Mesenchymal stem cell (in vitro differentiated cells and primary cell): ENCODE data around the gene RAB7B.

Source experiments
- DNase-seq: peaks from one replicate; pipeline ENCODE4 v3.0.0-alpha.2; 2013
- H2AFZ ChIP-seq: one replicate; pipeline ENCODE4 v1.6.1; 2013; ENCODE audit warnings: low read depth, mild to moderate bottlenecking, control low read depth, inconsistent platforms, low read length, moderate library complexity
- H2AK5ac ChIP-seq: 2 replicates; pipeline ENCODE4 v1.6.1; 2013; ENCODE audit warnings: low read length, moderate library complexity, mild to moderate bottlenecking, inconsistent platforms; ENCODE audit not compliant: severe bottlenecking
- H2BK120ac ChIP-seq: one replicate; pipeline ENCODE4 v1.6.1; 2013; ENCODE audit warnings: low read depth, mild to moderate bottlenecking, inconsistent platforms, low read length, moderate library complexity
- H2BK12ac ChIP-seq, 2 experiments: one replicate each; pipeline ENCODE4 v1.6.1; 2013; ENCODE audit warnings: inconsistent platforms in 2 of 2, low read length in 2 of 2, mild to moderate bottlenecking in 2 of 2, moderate library complexity in 2 of 2, control low read depth in 1 of 2
- H2BK15ac ChIP-seq: one replicate; pipeline ENCODE4 v1.6.1; 2013; ENCODE audit warnings: mild to moderate bottlenecking, low read depth, inconsistent platforms; ENCODE audit not compliant: poor library complexity, severe bottlenecking
- H2BK5ac ChIP-seq: 2 replicates; pipeline ENCODE4 v1.6.1; 2013; ENCODE audit warnings: low read depth, mild to moderate bottlenecking, low read length, control low read depth, inconsistent platforms; ENCODE audit not compliant: poor library complexity, severe bottlenecking
- H3K14ac ChIP-seq, 2 experiments: one replicate each; pipeline ENCODE4 v1.6.1; 2013; ENCODE audit warnings: inconsistent platforms in 2 of 2, low read length in 2 of 2, control low read depth in 1 of 2, mild to moderate bottlenecking in 1 of 2, moderate library complexity in 1 of 2
- H3K18ac ChIP-seq, 2 experiments: one replicate each; pipeline ENCODE4 v1.6.1; 2013; ENCODE audit warnings: inconsistent platforms in 2 of 2, low read length in 2 of 2, control low read depth in 1 of 2, low read depth in 1 of 2, mild to moderate bottlenecking in 1 of 2
- H3K23ac ChIP-seq, 2 experiments: one replicate each; pipeline ENCODE4 v1.6.1; 2013; ENCODE audit warnings: inconsistent platforms in 2 of 2, low read length in 2 of 2, mild to moderate bottlenecking in 2 of 2, moderate library complexity in 2 of 2, control low read depth in 1 of 2
- H3K27ac ChIP-seq: 2 replicates; pipeline ENCODE4 v1.5.1; 2013; ENCODE audit warnings: mild to moderate bottlenecking, moderate library complexity, low read length, control low read depth, inconsistent platforms; ENCODE audit not compliant: poor library complexity, severe bottlenecking
- H3K27me3 ChIP-seq, 2 experiments: 2 replicates each; pipeline versions ENCODE4 v1.6.1 to v1.7.0; 2013; ENCODE audit warnings: low read length in 2 of 2, mild to moderate bottlenecking in 2 of 2, moderate library complexity in 2 of 2, control low read depth in 1 of 2, inconsistent platforms in 1 of 2; ENCODE audit not compliant: control insufficient read depth in 1 of 2, insufficient read depth in 1 of 2
- H3K36me3 ChIP-seq, 2 experiments: 2 replicates each; pipeline versions ENCODE4 v1.6.1 to v1.7.0; 2013; ENCODE audit warnings: low read length in 2 of 2, control low read depth in 1 of 2, inconsistent platforms in 1 of 2, low read depth in 1 of 2, mild to moderate bottlenecking in 1 of 2; ENCODE audit not compliant: insufficient read depth in 2 of 2, control insufficient read depth in 1 of 2
- H3K4ac ChIP-seq, 2 experiments: one replicate each; pipeline ENCODE4 v1.6.1; 2013; ENCODE audit warnings: inconsistent platforms in 2 of 2, low read length in 2 of 2, mild to moderate bottlenecking in 2 of 2, moderate library complexity in 2 of 2, control low read depth in 1 of 2, low read depth in 1 of 2
- H3K4me1 ChIP-seq: 2 replicates; pipeline ENCODE4 v1.6.1; 2013; ENCODE audit warnings: low read depth, low read length, control low read depth; ENCODE audit not compliant: control insufficient read depth, insufficient read depth
- H3K4me2 ChIP-seq: 2 replicates; pipeline ENCODE4 v1.6.1; 2013; ENCODE audit warnings: low read length, mild to moderate bottlenecking, inconsistent platforms; ENCODE audit not compliant: poor library complexity, severe bottlenecking
- H3K4me3 ChIP-seq, 2 experiments: 2 replicates each; pipeline versions ENCODE4 v1.5.1 to v1.7.0; 2013; ENCODE audit warnings: low read length in 2 of 2, mild to moderate bottlenecking in 2 of 2, control low read depth in 1 of 2, low read depth in 1 of 2; ENCODE audit not compliant: insufficient read depth in 1 of 2
- H3K79me1 ChIP-seq: replicated peaks from 2 replicates; pipeline ENCODE4 v1.6.1; 2013; ENCODE audit warnings: mild to moderate bottlenecking, control low read depth, low read length, inconsistent platforms; ENCODE audit not compliant: poor library complexity, severe bottlenecking
- H3K9ac ChIP-seq: 2 replicates; pipeline ENCODE4 v1.7.0; 2013; ENCODE audit warnings: mild to moderate bottlenecking, low read length, moderate library complexity
- H3K9me3 ChIP-seq: 2 replicates; pipeline ENCODE4 v1.7.0; 2013; ENCODE audit warnings: mild to moderate bottlenecking, low read length; ENCODE audit not compliant: control insufficient read depth
- H4K8ac ChIP-seq: one replicate; pipeline ENCODE4 v1.6.1; 2013; ENCODE audit warnings: inconsistent platforms, mild to moderate bottlenecking, low read length, moderate library complexity
- H4K91ac ChIP-seq: one replicate; pipeline ENCODE4 v1.6.1; 2013; ENCODE audit warnings: mild to moderate bottlenecking, low read length, inconsistent platforms
- WGBS: methylation state at CpG from one replicate; pipeline ENCODE4 v1.1.7; 2013; ENCODE audit warnings: mixed read lengths; 5-methylcytosine and 5-hydroxymethylcytosine counted together

Gene RAB7B

DNA sequence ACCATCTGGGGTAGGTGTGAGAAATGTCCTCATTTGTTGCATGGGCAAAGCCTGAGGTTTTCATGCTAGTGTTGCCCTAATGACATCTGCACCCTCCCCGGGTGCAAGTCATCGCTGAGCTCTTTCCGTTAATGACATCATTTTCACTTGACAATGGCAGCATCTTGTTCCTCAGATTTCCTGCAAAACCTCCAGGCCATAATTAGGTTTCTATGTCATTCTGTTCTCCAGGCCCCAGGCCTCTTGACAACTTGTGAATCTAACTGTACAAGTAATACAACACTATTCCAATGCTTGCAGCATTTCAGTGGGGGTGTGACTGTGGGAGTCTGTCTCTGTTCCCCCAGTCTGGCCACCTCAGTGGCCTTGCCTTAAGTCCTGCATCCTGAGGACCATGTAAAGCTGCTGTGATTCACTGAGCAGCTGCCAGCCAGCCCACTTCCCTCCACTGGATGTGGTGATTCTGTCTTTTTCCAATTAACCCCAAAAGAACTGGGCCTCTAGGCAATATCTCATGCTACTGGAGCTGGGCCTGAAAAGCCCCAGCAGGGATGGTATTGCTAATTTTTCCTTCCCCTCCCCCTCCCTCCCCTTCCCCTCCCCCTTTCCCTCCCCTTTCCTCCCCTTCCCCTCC lies 22.8 kb downstream of the RAB7B start:
- Histone ChIP-seq H3K27me3 (no peaks in the 10 kb centered on the region), H3K4me1 (peaks cover 15% of the 10 kb centered on the region), H3K18ac (no peak overlapping the region), H3K23ac (no peak overlapping the region), H2BK5ac (no peak overlapping the region), H3K27ac (no peak overlapping the region), H3K14ac (no peak overlapping the region), H4K91ac (no peak overlapping the region), H3K4me3 (no peak overlapping the region), H3K4ac (no peak overlapping the region), H3K4me2 (no peak overlapping the region), H2AK5ac (no peak overlapping the region), H3K79me1 (no peaks in the 10 kb centered on the region), H2BK120ac (no peak overlapping the region), H2AFZ (no peak overlapping the region), H3K9ac (no peak overlapping the region), H2BK12ac (no peak overlapping the region), H3K36me3 (peaks cover 0 to 25% of the 10 kb centered on the region in 2 experiments), H4K8ac (no peak overlapping the region), H2BK15ac (no peak overlapping the region), H3K9me3 (no peaks in the 10 kb centered on the region)
- WGBS: 74% methylated on average over 3 of the region's 3 CpGs
- DNase-seq: no peak

- Histone ChIP-seq H4K91ac (no peak overlapping the region), H2AFZ (no peak overlapping the region), H3K36me3 (peaks cover 0 to 25% of the 10 kb centered on the region in 2 experiments), H3K18ac (no peak overlapping the region), H2BK120ac (no peak overlapping the region), H3K14ac (no peak overlapping the region), H3K27me3 (no peaks in the 10 kb centered on the region), H3K79me1 (no peaks in the 10 kb centered on the region), H3K27ac (no peak overlapping the region), H3K9ac (no peak overlapping the region), H2BK15ac (no peak overlapping the region), H3K4me3 (no peak overlapping the region), H3K4ac (no peak overlapping the region), H2BK5ac (no peak overlapping the region), H3K9me3 (no peaks in the 10 kb centered on the region), H3K23ac (no peak overlapping the region), H2AK5ac (no peak overlapping the region), H3K4me2 (no peak overlapping the region), H2BK12ac (no peak overlapping the region), H3K4me1 (peaks cover 9% of the 10 kb centered on the region), H4K8ac (no peak overlapping the region)
- no peak for DNase-seq
- 93% methylated on average over 5 of the region's 6 CpGs for WGBS
These were observed 23.9 kb downstream of the RAB7B start for GRCh38 chr1:205979301-205979700.

- no peak overlapping the region for H2BK5ac ChIP-seq
- H3K18ac ChIP-seq: no peak overlapping the region
- H3K36me3 ChIP-seq: peaks cover 0 to 22% of the 10 kb centered on the region in 2 experiments
- no peak overlapping the region for H3K4ac ChIP-seq
- H3K79me1 ChIP-seq: no peaks in the 10 kb centered on the region
- H4K91ac ChIP-seq: no peak overlapping the region
- H2BK15ac ChIP-seq: no peak overlapping the region
- H3K23ac ChIP-seq: no peak overlapping the region
- no peak overlapping the region for H2BK12ac ChIP-seq
- peaks cover 6% of the 10 kb centered on the region for H3K4me1 ChIP-seq
- no peak overlapping the region for H2AFZ ChIP-seq
- no peaks in the 10 kb centered on the region for H3K27me3 ChIP-seq
- H3K4me2 ChIP-seq: no peak overlapping the region
- no peak overlapping the region for H3K27ac ChIP-seq
- WGBS: 83% methylated on average over 7 of the region's 7 CpGs
- no peak overlapping the region for H3K14ac ChIP-seq
- H4K8ac ChIP-seq: no peak overlapping the region
- H2AK5ac ChIP-seq: no peak overlapping the region
- no peak overlapping the region for H3K4me3 ChIP-seq
- no peak overlapping the region for H3K9ac ChIP-seq
- no peaks in the 10 kb centered on the region for H3K9me3 ChIP-seq
- no peak overlapping the region for H2BK120ac ChIP-seq
- no peak for DNase-seq
These were observed 24.5 kb downstream of the RAB7B start for GRCh38 chr1:205978676-205979075.

- WGBS: 85% methylated on average over 2 of the region's 2 CpGs
- no peaks in the 10 kb centered on the region for H3K79me1 ChIP-seq
- no peak overlapping the region for H3K4ac ChIP-seq
These were observed 25.7 kb downstream of the RAB7B start for GRCh38 chr1:205977402-205978014.

More at GRCh38 chr1:205977402-205978014, 25.7 kb downstream of the RAB7B start:
- Histone ChIP-seq H2AFZ (no peak overlapping the region), H2BK120ac (no peak overlapping the region), H2BK15ac (no peak overlapping the region), H2BK12ac (no peak overlapping the region), H3K4me3 (no peak overlapping the region), H3K4me2 (no peak overlapping the region), H3K18ac (no peak overlapping the region), H3K27ac (no peak overlapping the region), H3K9me3 (no peaks in the 10 kb centered on the region), H3K36me3 (peaks cover 0 to 15% of the 10 kb centered on the region in 2 experiments), H4K91ac (no peak overlapping the region), H3K9ac (no peak overlapping the region), H2AK5ac (no peak overlapping the region), H2BK5ac (no peak overlapping the region), H3K14ac (no peak overlapping the region), H3K23ac (no peak overlapping the region), H4K8ac (no peak overlapping the region), H3K27me3 (no peaks in the 10 kb centered on the region), H3K4me1 (peaks cover 8% of the 10 kb centered on the region)
- peak; percentile 76 for DNase-seq
